Measurements from ENCODE around the gene EPHA10.
"Not testable (repeated sequence)": the region's sequence is repeated elsewhere in the genome, so short reads cannot be mapped to it uniquely, and the experiment has no call there.

The EPHA10 gene

GRCh38 chr1:37688926-37689325 is 76.0 kb downstream of the EPHA10 start:
- peak overlapping the region; percentile 95 for H3K4me3 ChIP-seq (ENCODE audit: low read length)
- DNase-seq (ENCODE audit: low read depth, low spot score), result no peak

- not testable (repeated sequence) for H3K4me3 ChIP-seq (ENCODE audit: low read length); DNase-seq (ENCODE audit: low read depth, low spot score)
Observed at GRCh38 chr1:37687764-37688163, 77.2 kb downstream of the EPHA10 start.

GRCh38 chr1:37685722-37686121 is 79.2 kb downstream of the EPHA10 start:
- no peak overlapping the region for H3K4me3 ChIP-seq (ENCODE audit: low read length)
- no peak for DNase-seq (ENCODE audit: low read depth, low spot score)

DNA sequence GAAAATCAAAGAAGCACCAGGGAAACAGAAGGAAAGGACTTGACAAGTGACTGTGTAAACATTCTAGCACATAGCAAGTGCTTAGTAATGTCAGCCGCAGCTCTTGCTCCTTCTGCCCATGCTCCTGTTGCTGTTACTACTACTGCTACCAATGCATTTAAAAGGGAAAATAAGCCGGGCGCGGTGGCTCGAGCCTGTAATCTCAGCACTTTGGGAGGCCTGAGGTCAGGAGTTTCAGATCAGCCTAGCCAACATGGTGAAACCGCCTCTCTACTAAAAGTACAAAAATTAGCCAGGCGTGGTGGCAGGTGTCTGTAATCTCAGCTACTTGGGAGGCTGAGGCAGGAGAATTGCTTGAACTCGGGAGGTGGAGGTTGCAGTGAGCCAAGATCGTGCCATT is 80.7 kb downstream of the EPHA10 start:
- H3K4me3 ChIP-seq (ENCODE audit: low read length); DNase-seq (ENCODE audit: low read depth, low spot score): not testable (repeated sequence)

- peak; percentile 66 for DNase-seq (ENCODE audit: low read depth, low spot score)
- H3K4me3 ChIP-seq (ENCODE audit: low read length), result no peak overlapping the region
Observed at GRCh38 chr1:37682334-37682987, 82.5 kb downstream of the EPHA10 start.

- DNase-seq (ENCODE audit: low read depth, low spot score), result no peak
Observed at GRCh38 chr1:37680933-37681332, 84.0 kb downstream of the EPHA10 start.

DNA sequence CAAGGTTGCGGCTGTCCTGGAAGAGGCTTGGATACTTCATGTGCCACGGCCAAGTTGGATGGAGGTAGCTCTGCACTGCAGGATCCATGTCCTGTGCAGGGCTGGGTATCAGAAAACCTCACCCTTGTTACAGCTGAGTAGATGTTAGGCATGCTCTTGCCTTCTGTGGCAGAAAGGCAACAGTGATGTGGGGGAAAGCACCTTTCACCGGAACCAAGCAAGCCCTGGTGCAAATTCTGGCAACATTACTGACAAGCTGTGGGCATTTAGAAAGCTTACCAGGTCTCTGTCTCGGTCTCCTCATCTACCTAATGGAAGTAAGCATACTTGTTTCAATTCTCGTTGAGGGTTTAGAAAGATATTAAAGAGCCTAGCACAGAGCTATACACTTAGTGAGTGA is 87.1 kb downstream of the EPHA10 start:
- no peak for DNase-seq (ENCODE audit: low read depth, low spot score)
- H3K4me3 ChIP-seq (ENCODE audit: low read length), result no peak overlapping the region

More at GRCh38 chr1:37680933-37681332, 84.0 kb downstream of the EPHA10 start:
- H3K4me3 ChIP-seq (ENCODE audit: low read length), result no peak overlapping the region

- H3K4me3 ChIP-seq (ENCODE audit: low read length), result no peak overlapping the region
- DNase-seq (ENCODE audit: low read depth, low spot score), result no peak
Observed at GRCh38 chr1:37677143-37677439, 87.8 kb downstream of the EPHA10 start.

GRCh38 chr1:37676281-37677142 is 88.4 kb downstream of the EPHA10 start:
- H3K4me3 ChIP-seq (ENCODE audit: low read length), result no peak overlapping the region

GRCh38 chr1:37673920-37674319 is 91.0 kb downstream of the EPHA10 start:
- no peak overlapping the region for H3K4me3 ChIP-seq (ENCODE audit: low read length)
- DNase-seq (ENCODE audit: low read depth, low spot score), result peak; percentile 89

More at GRCh38 chr1:37676281-37677142, 88.4 kb downstream of the EPHA10 start:
- DNase-seq (ENCODE audit: low read depth, low spot score), result no peak

DNA sequence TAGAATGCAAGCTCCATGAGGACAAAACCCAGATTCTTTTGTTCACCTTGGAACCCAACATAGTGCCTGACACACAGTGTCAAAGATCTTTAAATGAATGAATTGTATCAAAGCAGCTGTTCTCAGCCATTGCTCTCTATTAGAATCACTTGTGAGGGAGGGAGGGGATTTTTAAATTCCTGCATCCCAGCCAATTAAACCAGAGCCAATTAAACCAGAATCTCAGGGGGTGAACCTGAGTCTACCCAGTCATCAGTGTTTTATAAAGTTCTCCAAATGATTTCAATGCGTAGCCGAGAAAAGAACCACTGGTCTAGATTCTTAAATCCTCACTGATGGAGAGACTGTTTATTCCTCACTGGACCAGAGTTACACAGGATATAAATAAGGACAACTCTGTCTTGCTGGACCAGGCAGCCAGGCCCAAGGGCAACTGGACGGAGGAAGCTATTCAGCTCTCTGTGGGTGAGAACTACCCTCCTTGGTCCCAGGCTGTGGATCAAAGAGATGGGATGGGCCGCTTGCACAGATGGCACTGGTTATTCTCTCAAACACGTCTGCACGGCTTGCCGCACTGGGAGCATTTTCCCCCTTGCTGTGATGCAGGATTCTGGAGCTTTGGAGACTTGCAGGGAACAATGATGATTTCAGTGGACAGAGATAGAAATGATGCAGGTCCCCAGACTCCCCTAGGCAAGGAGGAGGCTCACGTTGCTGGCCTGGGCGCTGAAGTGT is 92.6 kb downstream of the EPHA10 start:
- DNase-seq (ENCODE audit: low read depth, low spot score), result no peak
- H3K4me3 ChIP-seq (ENCODE audit: low read length), result no peak overlapping the region

DNA sequence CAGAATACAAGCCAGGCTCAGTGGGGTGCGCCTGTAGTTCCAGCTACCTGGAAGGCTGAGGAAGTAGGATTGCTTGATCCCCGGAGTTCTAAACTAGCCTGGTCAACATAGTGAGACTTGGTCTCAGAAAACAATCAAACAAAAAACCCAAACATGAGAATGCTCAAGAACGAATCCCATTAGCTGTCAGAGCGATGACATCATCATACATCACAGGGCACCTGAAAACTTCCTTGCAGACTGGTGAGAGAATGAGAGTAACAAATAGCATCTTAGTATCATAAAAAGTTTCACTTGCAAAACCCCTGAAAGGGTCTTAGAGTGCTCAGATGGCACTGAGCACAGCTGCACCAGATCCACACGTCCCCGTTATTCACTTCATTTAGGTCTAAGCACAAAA is 93.7 kb downstream of the EPHA10 start:
- DNase-seq (ENCODE audit: low read depth, low spot score), result no peak
- H3K4me3 ChIP-seq (ENCODE audit: low read length), result no peak overlapping the region

GRCh38 chr1:37670133-37670532 is 94.8 kb downstream of the EPHA10 start:
- DNase-seq (ENCODE audit: low read depth, low spot score), result no peak
- H3K4me3 ChIP-seq (ENCODE audit: low read length), result no peak overlapping the region

DNA sequence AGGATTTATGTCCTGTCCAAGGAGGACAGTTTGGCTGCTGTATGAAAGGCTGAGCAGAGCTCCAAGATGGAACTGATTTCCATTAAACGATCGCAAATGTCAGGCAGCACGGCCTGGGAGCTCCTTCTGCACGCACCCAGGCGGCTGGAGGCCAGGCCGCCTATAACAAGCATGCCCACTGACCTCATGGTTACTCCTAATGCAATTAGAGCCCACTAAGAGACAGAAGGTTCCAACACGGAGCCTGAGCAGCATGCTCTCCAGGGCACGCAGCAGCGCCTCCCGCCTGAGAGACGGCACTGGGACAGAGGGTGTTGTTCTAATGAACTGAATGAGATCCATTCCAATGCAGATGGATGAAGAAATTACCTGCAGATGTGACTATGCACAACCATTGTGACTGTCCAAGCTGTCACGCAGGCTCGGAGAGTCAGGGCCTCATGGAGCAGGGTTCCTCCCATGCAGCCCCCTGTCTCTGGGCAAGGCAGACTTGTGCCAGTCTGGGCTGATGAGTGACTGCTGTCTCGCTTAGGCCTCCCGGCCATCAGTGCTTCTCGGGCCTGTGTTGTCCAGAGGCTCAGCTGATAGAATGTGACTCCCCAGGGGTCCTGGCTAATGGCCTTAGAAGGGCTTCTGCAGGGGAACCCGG is 97.8 kb downstream of the EPHA10 start:
- DNase-seq (ENCODE audit: low read depth, low spot score), result no peak
- H3K4me3 ChIP-seq (ENCODE audit: low read length), result no peak overlapping the region

- H3K4me3 ChIP-seq (ENCODE audit: low read length), result no peak overlapping the region
- DNase-seq (ENCODE audit: low read depth, low spot score), result no peak
Observed at GRCh38 chr1:37666241-37666867, 98.6 kb downstream of the EPHA10 start.
